Peyer's patch (tissue), 4 donors: ENCODE results near the gene CDC14B. TPM values are rescaled to one million over a fixed set of nuclear protein-coding genes. Genes with fewer than 3 reads are reported as not detected.

Experiments
- DNase-seq, 3 donors: peaks; one replicate each; pipeline ENCODE4 v3.0.0-alpha.2; 2017 to 2019
- H3K27ac ChIP-seq, 4 donors: fragments of 200-600 bp; sonication (generic); one replicate each; pipeline ENCODE4 v1.5.1; 2016 to 2019
- H3K27me3 ChIP-seq, 2 donors: fragments of 200-600 bp; sonication (generic); one replicate each; pipeline ENCODE4 v1.5.1; 2019
- H3K36me3 ChIP-seq, 3 donors: fragments of 200-600 bp; sonication (generic); one replicate each; pipeline ENCODE4 v1.5.1; 2016 to 2019
- H3K4me1 ChIP-seq, 4 donors: fragments of 200-600 bp; sonication (generic); one replicate each; pipeline ENCODE4 v1.5.1; 2016 to 2019
- H3K4me3 ChIP-seq, 4 donors: fragments of 200-600 bp; sonication (generic); 1 replicate in 3 of 4; 2 replicates in 1 of 4; pipeline ENCODE4 v1.5.1; 2016 to 2019; ENCODE audit warnings: mild to moderate bottlenecking in 1 of 4
- H3K9me3 ChIP-seq, 4 donors: fragments of 200-600 bp; sonication (generic); one replicate each; pipeline ENCODE4 v1.5.1; 2016 to 2019; ENCODE audit warnings: mild to moderate bottlenecking in 1 of 4
- CTCF ChIP-seq, 6 experiments: fragments of 450-650 bp in 4 of 6; fragments of 200-600 bp in 2 of 6; sonication (generic) in 1 of 6; IDR thresholded peaks; one replicate each; pipeline ENCODE4 v1.5.1; 2017 to 2019; ENCODE audit warnings: antibody characterized with exemption in 6 of 6, mild to moderate bottlenecking in 3 of 6, moderate library complexity in 1 of 6
- POLR2A ChIP-seq, 2 donors: fragments of 450-650 bp; IDR thresholded peaks; one replicate each; pipeline ENCODE4 v1.5.1; 2017; ENCODE audit warnings: antibody characterized with exemption in 2 of 2, mild to moderate bottlenecking in 2 of 2, moderate library complexity in 2 of 2
- total RNA-seq, 4 donors: library from RNA; depleted of rRNA; stranded (reverse); fragments of >200 nt; gene quantifications; one replicate each; pipeline ENCODE4 v1.1.0, GENCODE V29; 2016

CDC14B gene
- total RNA-seq, 4 donors from 2014 or later = 23.9 to 36.6 (median 35.7) TPM

GRCh38 chr9:96500696-96501632, 118.7 kb downstream of the CDC14B start:
- H3K27me3 ChIP-seq = no peaks in the 10 kb centered on the region
- TF ChIP-seq POLR2A (IDR thresholded peaks at IDR 0.05) = no peak
- TF ChIP-seq CTCF (IDR thresholded peaks at IDR 0.05) = no peak
- H3K36me3 ChIP-seq = peaks cover 0 to 14% (median 0%) of the 10 kb centered on the region in 3 donors
- no peak overlapping the region for H3K27ac ChIP-seq
- no peak for DNase-seq
- H3K4me3 ChIP-seq = no peak overlapping the region
- no peaks in the 10 kb centered on the region for H3K4me1 ChIP-seq
- H3K9me3 ChIP-seq = no peaks in the 10 kb centered on the region

- Histone ChIP-seq H3K4me3 (no peak overlapping the region), H3K4me1 (no peaks in the 10 kb centered on the region), H3K27ac (no peak overlapping the region), H3K9me3 (no peaks in the 10 kb centered on the region), H3K36me3 (peaks cover 0 to 12% (median 0%) of the 10 kb centered on the region in 3 donors), H3K27me3 (no peaks in the 10 kb centered on the region)
- TF ChIP-seq POLR2A (IDR thresholded peaks at IDR 0.05) (no peak), CTCF (IDR thresholded peaks at IDR 0.05) (no peak)
- DNase-seq = no peak
These were observed 120.4 kb downstream of the CDC14B start for GRCh38 chr9:96499257-96499656.

- Histone ChIP-seq H3K27ac (no peak overlapping the region), H3K4me1 (no peaks in the 10 kb centered on the region), H3K36me3 (peaks cover 0 to 10% (median 0%) of the 10 kb centered on the region in 3 donors), H3K27me3 (no peaks in the 10 kb centered on the region), H3K4me3 (no peak overlapping the region), H3K9me3 (no peaks in the 10 kb centered on the region)
- DNase-seq = no peak
- TF ChIP-seq CTCF (IDR thresholded peaks at IDR 0.05) (no peak), POLR2A (IDR thresholded peaks at IDR 0.05) (no peak)
These were observed 120.8 kb downstream of the CDC14B start for GRCh38 chr9:96498796-96499195.

GRCh38 chr9:96497117-96497399, 122.6 kb downstream of the CDC14B start:
- Histone ChIP-seq H3K36me3 (peaks cover 0 to 11% (median 0%) of the 10 kb centered on the region in 3 donors), H3K4me1 (no peaks in the 10 kb centered on the region)

GRCh38 chr9:96496368-96497116, 123.1 kb downstream of the CDC14B start:
- Histone ChIP-seq H3K27ac (no peak overlapping the region), H3K4me3 (no peak overlapping the region), H3K36me3 (peaks cover 0 to 13% (median 0%) of the 10 kb centered on the region in 3 donors), H3K27me3 (no peaks in the 10 kb centered on the region), H3K9me3 (no peaks in the 10 kb centered on the region), H3K4me1 (no peaks in the 10 kb centered on the region)
- no peak for DNase-seq
- TF ChIP-seq CTCF (IDR thresholded peaks at IDR 0.05) (no peak), POLR2A (IDR thresholded peaks at IDR 0.05) (no peak)

More at GRCh38 chr9:96497117-96497399, 122.6 kb downstream of the CDC14B start:
- TF ChIP-seq CTCF (IDR thresholded peaks at IDR 0.05) (no peak), POLR2A (IDR thresholded peaks at IDR 0.05) (no peak)
- H3K9me3 ChIP-seq = no peaks in the 10 kb centered on the region
- no peak for DNase-seq
- H3K27me3 ChIP-seq = no peaks in the 10 kb centered on the region
- no peak overlapping the region for H3K27ac ChIP-seq
- no peak overlapping the region for H3K4me3 ChIP-seq
